GM21360 (cell line): ENCODE measurements around the gene DDI2.
"Not testable (repeated sequence)": the region's sequence is repeated elsewhere in the genome, so short reads cannot be mapped to it uniquely, and the experiment has no call there.

ENCODE experiments used
- ATAC-seq: cut with Tn5 transposase; IDR thresholded peaks from one replicate; pipeline ENCODE4 v1.9.1; 2021; ENCODE audit warnings: mild to moderate bottlenecking, moderate library complexity; ENCODE audit not compliant: unreplicated experiment

Gene DDI2

DNA sequence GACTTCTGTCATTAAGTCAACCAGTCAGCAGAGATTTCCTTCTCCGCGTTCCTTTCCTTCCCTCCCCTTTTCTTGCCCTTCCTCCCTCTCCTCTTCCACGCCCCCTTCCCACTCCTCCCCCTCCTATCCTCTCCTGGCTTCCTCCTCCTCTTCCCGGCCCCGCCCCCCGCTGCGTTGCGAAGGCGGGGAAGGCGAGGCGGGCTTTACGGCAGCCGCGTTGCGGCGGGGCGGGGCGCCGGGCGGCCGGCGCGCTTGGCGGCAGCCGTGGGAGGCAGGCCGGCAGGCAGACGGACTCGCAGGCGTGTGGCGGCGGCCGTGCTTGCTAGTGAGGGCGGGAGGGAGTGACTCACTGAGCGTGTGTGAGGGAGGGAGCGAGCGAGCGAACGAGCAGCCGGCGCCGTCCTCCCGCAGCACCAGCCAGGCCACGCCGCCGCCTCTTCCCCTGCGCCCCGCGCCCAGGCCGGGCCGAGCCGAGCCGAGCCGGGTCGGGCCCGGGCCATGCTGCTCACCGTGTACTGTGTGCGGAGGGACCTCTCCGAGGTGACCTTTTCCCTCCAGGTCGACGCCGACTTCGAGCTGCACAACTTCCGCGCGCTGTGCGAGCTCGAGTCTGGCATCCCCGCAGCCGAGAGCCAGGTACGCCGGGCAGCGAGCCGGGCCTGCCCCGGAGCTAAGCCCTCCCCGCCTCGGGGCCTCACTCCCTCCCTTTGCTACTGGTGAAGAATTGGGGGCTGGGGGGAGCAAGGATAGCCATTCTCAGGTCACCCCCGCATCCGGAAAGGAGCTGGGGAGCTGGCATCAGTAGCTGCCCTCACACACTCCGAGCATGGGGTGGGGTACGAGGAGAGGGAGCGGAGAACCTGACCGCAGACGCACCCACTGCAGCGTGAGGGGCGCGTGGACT lies at the start of gene DDI2:
DDI2 (plus strand) TSS at position 286 of the 904 bp plus-strand sequence; CDS start at position 499, 213 bp downstream.
- ATAC-seq = peak; percentile 67

DNA sequence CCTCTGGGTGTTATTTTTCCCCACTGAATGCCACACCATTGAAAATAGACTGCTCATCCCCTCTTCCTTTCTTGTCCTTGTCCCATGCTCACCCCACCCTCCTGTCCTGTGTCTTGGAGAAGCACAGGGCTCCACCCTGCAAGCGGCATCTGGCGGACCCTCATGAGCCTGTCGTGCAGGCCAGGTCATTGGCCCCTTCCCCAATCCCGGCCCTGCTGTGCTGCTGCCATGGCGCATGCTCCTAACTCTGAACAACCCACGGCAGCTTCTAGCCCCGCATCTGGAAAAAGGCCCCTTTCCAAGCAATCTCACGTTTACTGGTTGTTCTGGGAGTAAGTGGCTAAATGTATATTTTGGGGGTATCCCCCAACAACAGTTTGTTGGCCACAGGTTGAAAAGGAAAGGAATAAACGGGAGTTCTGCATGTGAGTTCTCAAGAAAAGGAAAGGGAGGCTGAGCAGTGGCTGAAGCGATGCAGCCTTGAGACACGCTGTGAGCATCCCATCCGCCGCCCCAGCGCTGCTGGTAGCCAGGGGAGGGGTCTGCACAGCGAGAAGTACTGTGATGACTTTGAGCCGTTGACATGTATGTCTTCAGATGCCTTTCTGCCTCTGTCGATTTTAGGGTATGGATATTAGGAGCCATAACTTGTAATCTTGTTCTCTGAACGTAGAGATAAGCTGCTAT lies 48.7 kb upstream of the DDI2 start:
- no peak for ATAC-seq

DNA sequence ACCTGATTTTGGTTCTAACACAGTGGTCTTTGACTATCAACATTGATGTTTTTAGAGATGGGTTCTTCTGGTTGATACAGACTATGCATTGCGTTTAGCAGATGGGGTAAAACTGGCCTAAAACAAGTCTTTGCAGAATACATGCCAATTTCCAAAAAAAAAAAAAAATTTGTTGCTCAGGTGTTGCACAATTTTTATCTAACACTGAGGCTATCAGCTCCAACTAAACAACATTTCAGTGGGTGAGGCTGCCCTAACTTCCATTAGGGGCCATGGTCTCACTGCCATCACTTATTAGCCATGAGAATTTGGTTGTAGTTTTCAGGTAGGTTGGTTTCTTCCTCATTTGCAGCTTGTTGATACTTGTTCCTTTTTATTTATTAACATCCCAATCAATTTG lies 46.4 kb upstream of the DDI2 start:
- ATAC-seq = no peak

DNA sequence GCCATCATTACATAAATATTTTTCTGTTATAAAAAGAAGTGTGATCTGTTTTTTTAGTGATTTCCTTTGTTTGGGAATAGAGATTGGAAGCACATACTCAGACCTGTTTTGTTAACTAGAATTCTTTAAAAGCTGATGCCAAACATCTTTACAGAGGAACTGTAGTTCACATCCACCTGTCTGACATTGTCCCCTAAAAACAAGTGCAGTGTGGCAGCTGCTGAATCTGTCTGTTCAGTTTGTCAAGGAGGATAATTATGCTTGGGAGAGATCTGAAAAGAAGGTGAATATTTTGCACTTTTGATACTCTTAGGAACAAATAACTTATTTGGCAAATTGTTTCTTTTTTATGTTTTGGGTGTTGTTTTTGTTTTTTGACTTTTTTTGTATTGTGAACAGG lies 46.0 kb upstream of the DDI2 start:
- no peak for ATAC-seq

DNA sequence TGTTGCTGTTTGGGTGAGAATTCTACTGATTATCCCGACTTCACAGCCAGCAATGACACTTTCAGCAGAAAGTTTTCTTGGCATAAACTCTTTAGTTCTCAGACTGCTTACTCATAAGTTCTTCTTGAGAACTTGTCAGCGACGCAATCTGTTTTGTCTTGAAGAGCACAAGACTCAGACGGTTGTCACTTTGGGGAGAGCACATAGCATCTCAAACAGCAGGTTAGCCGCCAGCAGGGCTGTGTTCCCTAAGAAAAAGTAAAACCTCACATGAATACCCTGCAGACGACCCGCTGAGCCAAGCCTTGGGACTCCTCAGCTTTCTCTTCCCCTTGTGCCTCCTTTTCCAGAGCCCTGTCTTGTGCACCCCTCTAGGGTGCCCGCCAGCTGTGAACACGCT lies 43.8 kb upstream of the DDI2 start:
- ATAC-seq = no peak

DNA sequence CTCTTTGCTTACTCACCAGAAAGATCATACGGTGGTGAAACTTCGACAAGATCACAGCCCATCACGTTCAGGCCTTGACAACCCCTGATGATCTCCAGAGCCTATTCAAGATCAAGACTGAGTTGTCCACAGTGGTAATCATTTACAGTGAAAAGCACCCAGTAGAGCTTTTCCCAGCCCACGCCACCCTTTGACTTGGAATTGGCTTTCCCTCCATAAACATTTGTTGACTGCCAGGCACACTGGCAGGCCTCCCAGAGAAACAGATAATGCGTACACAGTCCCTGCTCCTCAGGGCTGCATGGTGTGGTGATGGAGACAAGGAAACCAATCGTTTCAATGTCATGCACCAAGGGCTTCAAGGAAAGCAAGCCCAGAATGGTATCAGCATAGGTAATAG lies 42.5 kb upstream of the DDI2 start:
- no peak for ATAC-seq

DNA sequence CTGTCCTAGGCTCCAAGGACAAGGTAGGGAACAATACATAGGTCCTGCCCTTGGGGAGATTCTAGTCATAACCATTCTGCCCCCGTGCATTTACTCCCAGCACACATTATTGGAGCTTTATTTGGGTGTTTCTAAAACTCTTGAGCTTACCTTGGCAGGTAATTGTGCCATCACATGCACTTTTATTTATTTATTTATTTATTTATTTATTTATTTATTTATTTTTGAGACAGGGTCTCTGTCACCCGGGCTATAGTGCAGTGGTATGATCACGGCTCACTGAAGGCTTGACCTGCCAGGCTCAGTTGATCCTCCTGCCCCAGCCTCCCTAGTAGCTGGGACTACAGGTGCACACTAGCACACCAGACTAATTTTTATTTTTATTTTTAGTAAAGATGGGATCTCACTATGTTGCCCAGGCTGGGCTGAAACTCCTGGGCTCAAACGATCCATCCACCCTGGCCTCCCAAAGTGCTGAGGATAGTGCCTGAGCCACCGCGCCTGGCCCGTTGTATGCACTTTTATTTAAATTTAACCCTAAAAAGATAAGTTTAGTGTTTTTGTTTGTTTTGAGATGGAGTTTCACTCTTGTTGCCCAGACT lies 41.6 kb upstream of the DDI2 start:
- no peak for ATAC-seq

DNA sequence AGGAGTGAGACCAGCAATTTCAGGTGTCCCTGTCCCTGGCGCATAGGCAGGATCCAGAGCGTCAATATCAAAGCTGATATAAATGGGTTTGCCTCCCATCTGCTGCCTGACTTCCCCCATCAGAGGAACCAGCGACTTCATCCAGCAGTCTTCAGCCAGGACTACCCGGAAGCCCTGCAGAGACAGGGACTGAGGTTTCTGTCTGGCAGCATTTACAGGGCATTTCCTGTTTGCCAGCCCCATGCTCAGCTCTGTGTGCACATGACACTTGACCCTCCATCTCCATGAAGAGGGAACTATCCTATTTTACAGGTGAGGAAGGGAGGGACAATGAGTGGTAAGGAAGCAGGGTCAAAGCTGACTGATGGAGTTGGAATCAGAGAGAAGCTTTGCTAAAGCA lies 39.6 kb upstream of the DDI2 start:
- no peak for ATAC-seq

DNA sequence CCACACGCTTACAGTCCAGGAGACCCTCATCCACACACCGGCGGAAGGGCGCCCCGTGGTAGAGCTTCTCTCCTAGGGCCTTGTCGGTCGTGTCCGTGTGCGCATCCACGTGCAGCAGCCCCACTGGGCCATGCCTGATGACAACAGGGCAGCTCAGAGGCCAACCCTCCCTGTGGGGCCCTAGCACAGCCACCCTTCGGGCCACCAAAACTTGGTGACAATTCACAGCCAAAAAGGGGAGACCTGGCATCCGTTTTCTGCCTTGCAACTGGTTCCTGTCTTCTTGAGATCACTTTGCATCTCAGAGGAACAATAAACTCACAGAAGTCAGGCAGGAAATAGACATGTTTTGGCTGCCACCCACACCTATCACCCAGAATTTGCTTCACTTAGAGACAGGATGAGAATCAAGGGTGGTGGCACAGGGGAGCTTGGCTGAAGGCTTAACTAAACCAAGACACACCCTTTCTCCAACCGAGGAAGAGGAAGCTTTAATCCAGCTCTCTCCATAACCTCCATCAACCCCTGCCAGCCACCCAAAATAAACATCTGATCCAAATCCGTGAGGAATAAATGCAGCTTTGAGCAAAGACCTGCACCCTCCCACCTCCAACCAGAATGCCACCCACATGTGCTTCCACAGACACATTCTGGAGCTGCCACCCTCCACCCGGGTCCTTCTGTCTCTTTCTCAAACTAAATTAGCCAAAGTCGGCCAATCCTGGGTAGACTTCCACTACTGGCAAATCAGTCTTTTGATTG lies 38.2 kb upstream of the DDI2 start:
- no peak for ATAC-seq

DNA sequence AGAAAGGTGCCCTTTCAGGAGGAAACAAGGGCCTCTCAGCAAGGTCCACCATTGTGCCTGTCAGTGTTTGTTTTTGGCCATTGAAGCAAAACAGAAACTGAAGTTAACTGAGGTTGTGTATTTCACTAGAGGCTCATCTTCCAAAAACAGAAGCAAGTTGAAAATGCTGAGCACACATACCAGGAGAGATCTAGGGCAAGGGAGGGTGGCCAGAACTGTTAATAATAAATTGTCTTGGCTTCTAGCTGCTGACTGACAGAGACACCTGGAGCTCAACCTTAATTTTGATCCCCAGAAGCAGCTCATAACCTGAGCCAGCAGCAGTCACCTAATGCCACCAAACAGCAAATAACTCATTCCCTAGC lies 37.6 kb upstream of the DDI2 start:
- ATAC-seq = no peak

DNA sequence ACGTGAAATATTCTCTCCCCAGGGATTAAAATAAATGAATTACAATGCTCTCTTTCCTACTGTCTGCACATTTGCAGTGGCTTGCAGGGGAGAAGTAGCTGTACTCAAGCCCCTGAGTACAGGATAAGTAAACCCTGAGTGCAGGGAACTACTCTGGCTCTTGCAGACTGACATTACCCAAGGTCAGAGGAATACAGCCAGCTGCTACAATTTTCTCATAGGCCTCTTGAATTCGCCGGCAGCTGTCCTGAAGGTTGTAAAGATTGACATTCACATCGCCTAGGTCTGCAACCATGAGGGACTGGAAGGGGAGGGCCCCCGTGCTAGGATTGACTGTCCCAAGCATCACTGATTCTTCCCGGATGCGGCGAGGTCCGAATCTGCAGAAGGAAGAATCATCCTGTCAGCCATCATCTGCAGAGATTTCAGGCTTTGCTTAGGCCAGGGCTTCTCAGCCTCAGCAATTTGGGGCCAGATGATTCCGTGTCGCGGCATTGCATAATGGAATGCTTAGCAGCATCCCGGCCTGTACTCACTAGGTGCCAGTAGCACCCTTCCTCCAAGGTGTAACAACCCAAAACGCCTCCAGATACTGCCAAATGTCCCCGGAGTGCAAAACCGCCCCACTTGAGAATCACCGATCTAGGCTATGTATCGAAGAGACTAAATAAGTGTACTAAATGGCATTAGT lies 34.1 kb upstream of the DDI2 start:
- ATAC-seq = no peak

DNA sequence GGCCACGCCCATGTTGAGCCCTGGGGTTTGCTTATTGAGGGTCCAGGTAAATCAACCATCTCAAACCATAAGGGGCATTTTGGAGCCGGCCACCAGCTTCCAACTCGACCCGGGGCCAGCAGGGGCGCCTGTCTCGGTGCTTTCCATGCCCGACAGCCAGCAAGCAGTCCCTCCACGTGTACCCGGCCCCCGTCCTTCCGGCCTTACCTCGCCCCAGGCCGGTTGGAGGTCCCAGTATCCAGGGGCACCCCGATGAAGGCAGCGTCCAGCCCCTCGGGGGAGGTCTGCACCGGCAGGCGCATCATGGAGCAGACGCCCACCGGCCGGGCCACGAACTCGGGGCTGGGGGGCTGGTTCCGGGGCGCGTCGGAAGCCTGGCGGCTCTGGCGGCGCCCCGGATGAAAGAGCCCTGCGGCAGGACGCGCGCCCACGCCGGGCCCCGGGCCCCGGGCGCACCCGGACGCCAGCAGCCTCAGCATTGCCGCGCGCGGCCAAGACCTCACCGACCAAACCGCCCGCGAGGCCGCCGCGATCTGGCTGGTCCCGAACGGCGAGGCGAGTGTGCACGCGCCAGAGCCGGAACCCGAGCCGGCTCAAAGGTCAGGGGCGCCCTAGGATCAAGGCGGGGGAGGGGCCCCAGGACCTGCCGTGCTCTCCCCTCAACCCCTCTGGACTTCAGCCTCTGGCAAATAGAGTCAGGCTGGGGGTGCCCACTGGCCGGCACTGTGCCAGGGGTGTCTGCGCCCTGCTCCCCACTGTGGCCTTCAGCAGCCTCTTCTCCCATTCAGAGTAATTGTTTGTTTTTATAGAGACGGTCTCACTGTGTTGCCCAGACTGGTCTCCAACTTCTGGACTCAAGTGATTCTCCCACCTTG lies 32.5 kb upstream of the DDI2 start, which contains the start of gene AGMAT:
AGMAT (minus strand) TSS at position 563 of the 875 bp plus-strand sequence; CDS start at position 479, 84 bp downstream.
- no peak for ATAC-seq

DNA sequence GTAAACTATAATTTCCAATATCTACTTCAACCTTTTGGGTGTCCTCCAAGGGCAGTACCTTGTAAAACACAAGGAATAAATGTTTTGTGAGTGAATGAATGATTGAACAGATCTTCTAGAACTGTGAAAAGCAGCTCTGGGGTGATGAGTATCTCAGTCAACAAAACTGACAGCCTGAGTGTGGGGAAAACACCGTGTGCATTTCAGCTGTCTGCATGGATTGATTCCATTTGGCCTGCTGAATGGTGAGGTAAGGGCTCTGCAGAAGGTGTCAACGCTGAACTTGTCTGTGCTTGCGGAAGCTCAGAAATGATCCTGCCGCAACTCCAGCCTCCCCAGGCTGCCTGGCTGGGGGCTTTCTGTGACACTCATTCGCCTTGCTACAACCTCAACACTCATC lies 25.0 kb upstream of the DDI2 start:
- no peak for ATAC-seq

DNA sequence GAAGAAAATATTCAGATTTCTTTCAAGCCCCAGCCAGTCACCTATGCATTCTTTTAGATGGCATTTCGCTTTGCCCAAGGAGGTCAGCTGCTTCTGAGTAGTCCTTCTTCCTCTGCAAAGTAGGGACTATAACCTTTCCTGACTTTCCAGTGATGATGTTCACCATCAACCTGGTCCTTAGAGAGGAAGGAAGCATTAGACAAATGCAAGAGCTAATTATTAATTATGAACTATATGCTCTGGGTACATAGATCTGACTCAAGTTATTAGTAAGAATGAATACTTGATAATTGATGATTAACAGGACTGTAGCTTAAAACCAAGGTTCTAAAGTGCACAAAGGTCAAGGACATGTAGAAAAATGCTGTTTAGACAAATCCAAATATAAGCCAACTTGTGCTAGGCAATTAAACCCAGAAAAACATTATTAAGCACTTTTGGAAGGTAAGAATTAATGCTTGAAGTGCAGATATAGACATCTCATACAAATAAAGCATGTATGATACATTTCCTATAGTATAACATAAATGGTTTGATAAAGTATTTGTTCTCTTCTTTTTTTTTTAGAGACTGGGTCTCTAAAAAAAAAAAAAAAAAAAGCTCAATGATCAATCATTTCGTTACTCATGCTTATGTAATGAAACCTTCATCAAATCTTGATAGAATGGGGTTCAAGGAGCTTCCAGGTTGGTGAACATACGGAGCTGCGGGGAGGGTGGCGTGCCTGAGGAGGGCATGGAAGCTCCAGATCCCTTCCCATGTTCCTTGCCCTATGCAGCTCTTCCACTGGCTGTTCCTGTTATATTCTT lies 21.2 kb upstream of the DDI2 start:
- ATAC-seq = no peak

DNA sequence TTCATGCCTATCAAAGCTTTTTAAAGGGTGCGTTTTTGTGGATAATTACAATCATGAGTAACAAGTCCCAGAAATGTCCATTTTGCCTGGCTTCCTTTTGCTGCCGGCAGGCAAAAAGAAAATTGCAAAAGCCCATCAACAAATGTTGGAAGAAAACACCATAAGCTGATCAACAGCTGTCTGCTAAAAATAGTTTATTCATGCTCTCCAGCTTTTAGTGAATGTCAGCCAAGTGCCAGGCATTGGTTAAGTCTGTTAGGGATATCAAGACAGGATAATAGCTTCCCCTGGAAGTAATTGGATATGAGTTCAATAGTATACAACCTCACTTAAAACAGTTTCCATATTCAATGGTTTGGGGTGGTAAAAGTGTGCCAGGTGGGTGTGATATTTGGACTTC lies 18.8 kb upstream of the DDI2 start:
- ATAC-seq = no peak

DNA sequence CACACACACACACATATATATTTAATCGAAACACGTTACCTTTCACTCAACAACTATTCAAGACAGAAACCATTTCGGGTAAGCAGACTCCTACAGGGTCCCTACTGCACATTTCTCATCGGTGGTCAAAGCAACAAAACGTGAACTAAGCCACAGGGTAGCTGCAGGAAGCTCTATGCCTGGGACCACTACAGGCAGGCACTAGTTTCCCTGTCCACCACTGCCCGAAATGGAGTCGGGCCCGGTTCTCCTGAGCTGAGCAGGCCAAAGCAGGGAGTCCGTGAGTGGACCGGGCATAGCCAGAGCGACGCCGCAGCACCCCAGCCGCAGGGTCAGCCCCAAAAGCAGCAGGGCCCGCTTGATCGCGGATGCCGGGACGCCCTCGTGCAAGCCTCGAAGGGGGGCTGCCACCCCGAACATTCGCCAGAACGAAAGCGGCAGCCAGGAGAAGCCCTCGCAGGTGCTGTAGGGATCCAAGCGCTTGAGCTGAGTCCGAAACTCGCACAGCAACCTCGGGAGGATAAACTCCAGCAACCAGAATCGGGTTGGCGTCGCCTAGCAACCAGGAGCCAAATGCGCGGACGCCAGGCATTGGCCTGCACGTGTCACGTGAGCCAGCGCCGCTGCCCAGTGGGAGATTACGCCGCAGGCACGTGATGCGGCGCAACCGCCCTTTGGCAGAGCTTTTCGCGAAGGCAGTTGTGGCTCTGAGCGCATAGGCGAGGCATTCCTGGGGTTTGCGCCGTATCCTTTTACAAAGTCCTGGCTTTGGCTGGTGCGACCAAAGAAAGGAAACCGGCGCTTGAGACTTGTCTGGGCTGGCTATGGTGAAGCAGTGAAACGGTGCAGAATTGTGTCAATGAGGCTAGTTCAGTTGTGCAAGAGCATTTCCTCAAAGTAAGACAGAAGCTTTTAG lies 13.9 kb upstream of the DDI2 start:
- peak; percentile 81 for ATAC-seq

DNA sequence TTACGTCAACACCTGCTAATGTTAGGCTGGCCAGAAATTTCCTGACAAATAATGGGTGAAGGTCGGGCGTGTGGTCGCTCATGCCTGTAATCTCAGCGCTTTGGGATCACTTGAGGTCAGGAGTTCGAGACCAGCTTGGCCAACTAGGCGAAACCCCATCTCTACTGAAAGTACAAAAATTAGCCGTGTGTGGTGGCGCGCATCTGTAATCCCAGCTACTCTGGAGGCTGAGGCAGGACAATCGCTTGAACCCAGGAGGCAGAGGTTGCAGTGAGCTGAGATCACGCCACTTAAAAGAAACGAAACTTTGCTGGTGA lies 13.3 kb upstream of the DDI2 start:
- not testable (repeated sequence) for ATAC-seq

DNA sequence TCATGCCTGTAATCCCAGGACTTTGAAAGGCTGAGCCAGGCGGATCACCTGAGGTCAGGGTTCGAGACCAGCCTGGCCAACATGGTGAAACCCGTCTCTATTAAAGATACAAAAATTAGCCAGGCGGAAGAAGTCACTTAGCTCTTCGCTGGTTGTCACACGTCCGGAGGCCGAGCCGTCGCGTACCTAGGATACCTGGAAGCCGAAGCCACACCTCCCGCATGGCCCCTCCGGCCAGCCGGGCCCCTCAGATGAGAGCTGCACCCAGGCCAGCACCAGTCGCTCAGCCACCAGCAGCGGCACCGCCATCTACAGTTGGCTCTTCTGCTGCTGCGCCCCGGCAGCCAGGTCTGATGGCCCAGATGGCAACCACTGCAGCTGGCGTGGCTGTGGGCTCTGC lies 12.9 kb upstream of the DDI2 start:
- ATAC-seq = not testable (repeated sequence)
